Stimulated activated CD4-positive, alpha-beta T cell treated with anti-CD3 and anti-CD28 coated beads, Interleukin-15, amount 100 ng/mL, for 24 hours (primary cell): ENCODE measurements around the gene AAK1.
"Not testable (repeated sequence)": the region's sequence is repeated elsewhere in the genome, so short reads cannot be mapped to it uniquely, and the experiment has no call there.

Experiments
- DNase-seq: peaks from one replicate; pipeline ENCODE4 v3.0.0-alpha.2; 2020

AAK1 gene

GRCh38 chr2:69471793-69472192 is 171.7 kb downstream of the AAK1 start:
- DNase-seq: no peak

- no peak for DNase-seq
Observed at GRCh38 chr2:69470911-69471310, 172.6 kb downstream of the AAK1 start.

- no peak for DNase-seq
Observed at GRCh38 chr2:69469784-69470183, 173.8 kb downstream of the AAK1 start.

GRCh38 chr2:69469375-69469774 is 174.2 kb downstream of the AAK1 start:
- no peak for DNase-seq

- DNase-seq: peak; percentile 8
Observed at GRCh38 chr2:69466728-69467127, 176.8 kb downstream of the AAK1 start.

GRCh38 chr2:69465513-69466456 is 177.8 kb downstream of the AAK1 start:
- no peak for DNase-seq

- DNase-seq: no peak
Observed at GRCh38 chr2:69464575-69464974, 179.0 kb downstream of the AAK1 start.

GRCh38 chr2:69462780-69463179 is 180.8 kb downstream of the AAK1 start:
- DNase-seq: no peak

GRCh38 chr2:69461404-69461803 is 182.1 kb downstream of the AAK1 start:
- DNase-seq: no peak

GRCh38 chr2:69459936-69460335 is 183.6 kb downstream of the AAK1 start:
- no peak for DNase-seq

GRCh38 chr2:69456950-69457445 is 186.5 kb downstream of the AAK1 start:
- no peak for DNase-seq

- no peak for DNase-seq
Observed at GRCh38 chr2:69456154-69456553, 187.4 kb downstream of the AAK1 start.

- no peak for DNase-seq
Observed at GRCh38 chr2:69454976-69455375, 188.6 kb downstream of the AAK1 start.

- DNase-seq: peak; percentile 31
Observed at GRCh38 chr2:69453475-69454129, 189.9 kb downstream of the AAK1 start.

GRCh38 chr2:69452687-69453086 is 190.9 kb downstream of the AAK1 start:
- DNase-seq: no peak

- DNase-seq: no peak
Observed at GRCh38 chr2:69450735-69451416, 192.7 kb downstream of the AAK1 start.

GRCh38 chr2:69449906-69450305 is 193.6 kb downstream of the AAK1 start:
- no peak for DNase-seq

- not testable (repeated sequence) for DNase-seq
Observed at GRCh38 chr2:69443673-69444072, 199.9 kb downstream of the AAK1 start.

GRCh38 chr2:69439499-69439898 is 204.0 kb downstream of the AAK1 start:
- not testable (repeated sequence) for DNase-seq

- DNase-seq: no peak
Observed at GRCh38 chr2:69438580-69438979, 205.0 kb downstream of the AAK1 start.

- DNase-seq: no peak
Observed at GRCh38 chr2:69437751-69438154, 205.8 kb downstream of the AAK1 start.

GRCh38 chr2:69436938-69437750 is 206.4 kb downstream of the AAK1 start, which contains the start of gene NFU1:
TSS of gene NFU1 (minus strand) at chr2:69437435. CDS start at chr2:69437422, 13 bp downstream.
- DNase-seq: peak; percentile 95
